NB4 (cell line): Measurements from ENCODE around the gene FUT7.

ENCODE experiments used
- MYC ChIP-seq: IDR thresholded peaks from 2 replicates; pipeline ENCODE4 v1.6.1; 2011; ENCODE audit warnings: low read depth, low read length
- POLR2A ChIP-seq: IDR thresholded peaks from 2 replicates; pipeline ENCODE4 v1.6.1; 2011; ENCODE audit warnings: mild to moderate bottlenecking; ENCODE audit not compliant: insufficient read length; ENCODE audit errors: extremely low read depth
- TF ChIP-seq, protein P1 (sequence below): IDR thresholded peaks from one replicate; pipeline ENCODE4 v1.5.1; 2012; ENCODE audit warnings: low read depth, low read length
- TF ChIP-seq, protein P2 (sequence below): IDR thresholded peaks from 2 replicates; pipeline ENCODE4 v1.6.1; 2011; ENCODE audit warnings: low read depth, low read length

DNA sequence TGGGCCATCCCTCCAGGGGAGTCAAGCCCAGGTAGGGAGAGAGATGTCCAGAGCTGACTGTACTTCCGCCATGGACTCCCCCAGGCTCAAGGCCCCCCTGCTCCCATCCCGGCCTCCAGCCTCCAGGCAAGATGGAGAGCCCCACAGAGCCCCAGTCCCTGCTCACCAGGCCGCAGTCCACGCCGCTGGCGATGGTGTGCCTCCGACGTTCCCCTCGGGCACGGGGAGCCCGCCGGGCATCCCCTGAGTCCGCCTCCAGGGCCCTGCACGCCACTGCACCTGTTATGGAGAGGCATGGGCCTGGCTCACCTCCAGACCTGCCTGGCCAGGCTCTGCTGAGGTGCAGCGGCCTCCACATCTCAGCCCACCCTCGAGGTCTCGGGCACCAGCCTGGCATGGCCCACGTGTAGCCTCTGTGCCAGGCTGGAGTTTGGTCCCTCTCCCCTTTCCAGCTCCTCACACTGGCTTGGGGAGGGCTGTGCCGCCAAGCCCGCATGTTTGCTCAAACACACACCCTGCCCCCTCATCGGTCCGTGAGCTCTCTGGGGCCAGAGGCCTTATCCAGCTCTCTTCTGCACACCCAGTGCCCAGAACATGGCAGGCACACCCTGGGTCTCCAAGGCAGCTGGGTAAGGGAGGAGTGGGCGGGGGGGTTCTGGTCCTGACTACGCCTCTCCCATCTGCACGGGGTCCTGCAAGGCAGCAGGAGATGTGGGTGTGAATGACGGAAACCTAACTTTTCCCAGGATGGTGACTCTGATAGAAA lies 34.4 kb upstream of the FUT7 start:
- TF ChIP-seq POLR2A (no peak), MYC (no peak)
- TF ChIP-seq, protein P1, sequence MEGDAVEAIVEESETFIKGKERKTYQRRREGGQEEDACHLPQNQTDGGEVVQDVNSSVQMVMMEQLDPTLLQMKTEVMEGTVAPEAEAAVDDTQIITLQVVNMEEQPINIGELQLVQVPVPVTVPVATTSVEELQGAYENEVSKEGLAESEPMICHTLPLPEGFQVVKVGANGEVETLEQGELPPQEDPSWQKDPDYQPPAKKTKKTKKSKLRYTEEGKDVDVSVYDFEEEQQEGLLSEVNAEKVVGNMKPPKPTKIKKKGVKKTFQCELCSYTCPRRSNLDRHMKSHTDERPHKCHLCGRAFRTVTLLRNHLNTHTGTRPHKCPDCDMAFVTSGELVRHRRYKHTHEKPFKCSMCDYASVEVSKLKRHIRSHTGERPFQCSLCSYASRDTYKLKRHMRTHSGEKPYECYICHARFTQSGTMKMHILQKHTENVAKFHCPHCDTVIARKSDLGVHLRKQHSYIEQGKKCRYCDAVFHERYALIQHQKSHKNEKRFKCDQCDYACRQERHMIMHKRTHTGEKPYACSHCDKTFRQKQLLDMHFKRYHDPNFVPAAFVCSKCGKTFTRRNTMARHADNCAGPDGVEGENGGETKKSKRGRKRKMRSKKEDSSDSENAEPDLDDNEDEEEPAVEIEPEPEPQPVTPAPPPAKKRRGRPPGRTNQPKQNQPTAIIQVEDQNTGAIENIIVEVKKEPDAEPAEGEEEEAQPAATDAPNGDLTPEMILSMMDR: no peak
- TF ChIP-seq, protein P2, sequence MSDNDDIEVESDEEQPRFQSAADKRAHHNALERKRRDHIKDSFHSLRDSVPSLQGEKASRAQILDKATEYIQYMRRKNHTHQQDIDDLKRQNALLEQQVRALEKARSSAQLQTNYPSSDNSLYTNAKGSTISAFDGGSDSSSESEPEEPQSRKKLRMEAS: no peak
